SU-DHL-6 (cell line): ENCODE data around the gene TSHZ2.

Experiments used
- H2AFZ ChIP-seq: fragments of 200-600 bp; sonication (generic); 2 replicates; pipeline ENCODE4 v1.6.1; 2014; ENCODE audit warnings: low read depth, mild to moderate bottlenecking, moderate library complexity, mixed read lengths, antibody characterized with exemption, low read length; ENCODE audit not compliant: severe bottlenecking
- H3F3A ChIP-seq: fragments of 200-600 bp; shearing (Covaris generic); 2 replicates; pipeline ENCODE4 v1.6.0; 2016; ENCODE audit warnings: antibody characterized with exemption, mild to moderate bottlenecking; ENCODE audit not compliant: insufficient read depth
- H3K27ac ChIP-seq: fragments of 200-600 bp; sonication (generic); 2 replicates; pipeline ENCODE4 v1.5.1; 2016; ENCODE audit warnings: low read depth, mild to moderate bottlenecking, low read length, moderate library complexity, mixed read lengths
- H3K27me3 ChIP-seq: fragments of 200-600 bp; sonication (generic), shearing (Covaris generic); 2 replicates; pipeline ENCODE4 v1.6.0; 2014; ENCODE audit warnings: mild to moderate bottlenecking, low read length
- H3K36me3 ChIP-seq: fragments of 200-600 bp; sonication (generic); 2 replicates; pipeline ENCODE4 v1.6.1; 2014; ENCODE audit warnings: mild to moderate bottlenecking, low read length, mixed read lengths
- H3K4me2 ChIP-seq: fragments of 300-600, 200-600 bp; shearing (Covaris generic), sonication (generic); 2 replicates; pipeline ENCODE4 v1.6.0; 2014; ENCODE audit warnings: low read length, low read depth, mild to moderate bottlenecking; ENCODE audit not compliant: poor library complexity, severe bottlenecking
- H3K4me3 ChIP-seq: fragments of 200-600 bp; sonication (generic); 2 replicates; pipeline ENCODE4 v1.5.1; 2014; ENCODE audit warnings: antibody characterized with exemption, low read length, mild to moderate bottlenecking, mixed read lengths; ENCODE audit not compliant: insufficient read depth, poor library complexity, severe bottlenecking
- H3K79me2 ChIP-seq: fragments of 200-600 bp; sonication (generic); 2 replicates; pipeline ENCODE4 v1.6.1; 2014; ENCODE audit warnings: mild to moderate bottlenecking, low read length, moderate library complexity; ENCODE audit not compliant: insufficient read depth
- H3K9ac ChIP-seq: fragments of 200-600 bp; sonication (generic); 2 replicates; pipeline ENCODE4 v1.7.0; 2014; ENCODE audit warnings: mild to moderate bottlenecking, low read length
- H3K9me2 ChIP-seq: fragments of 200-600 bp; sonication (generic); replicated peaks from 2 replicates; pipeline ENCODE4 v1.6.1; 2014; ENCODE audit warnings: low read length; ENCODE audit not compliant: insufficient read depth
- H3K9me3 ChIP-seq: fragments of 200-600 bp; sonication (generic); 2 replicates; pipeline ENCODE4 v1.6.1; 2014; ENCODE audit warnings: low read length, mixed read lengths; ENCODE audit not compliant: insufficient read depth
- H4K20me1 ChIP-seq: fragments of 200-600 bp; sonication (generic); 2 replicates; pipeline ENCODE4 v1.6.1; 2014; ENCODE audit warnings: low read depth, mild to moderate bottlenecking, antibody characterized with exemption, low read length, moderate library complexity, mixed read lengths
- EZH2phosphoT487 ChIP-seq: fragments of 200-600 bp; sonication (generic), shearing (Covaris generic); conservative IDR thresholded peaks from 2 replicates; pipeline ENCODE4 v1.6.1; 2018; ENCODE audit warnings: mild to moderate bottlenecking, antibody characterized with exemption, low read length, moderate library complexity, mixed read lengths
- TF ChIP-seq, protein P1 (sequence below): fragments of 200-600 bp; sonication (generic); IDR thresholded peaks from one replicate; pipeline ENCODE4 v1.5.1; 2017; ENCODE audit warnings: antibody characterized with exemption, mild to moderate bottlenecking, low read length, moderate library complexity; ENCODE audit not compliant: insufficient read depth, poor library complexity, severe bottlenecking

TSHZ2 gene

GRCh38 chr20:53281557-53282117, 309.5 kb downstream of the TSHZ2 start:
- H3K4me3 ChIP-seq = no peak overlapping the region
- no peaks in the 10 kb centered on the region for H3K27me3 ChIP-seq
- no peaks in the 10 kb centered on the region for H3K79me2 ChIP-seq
- TF ChIP-seq, protein P1, sequence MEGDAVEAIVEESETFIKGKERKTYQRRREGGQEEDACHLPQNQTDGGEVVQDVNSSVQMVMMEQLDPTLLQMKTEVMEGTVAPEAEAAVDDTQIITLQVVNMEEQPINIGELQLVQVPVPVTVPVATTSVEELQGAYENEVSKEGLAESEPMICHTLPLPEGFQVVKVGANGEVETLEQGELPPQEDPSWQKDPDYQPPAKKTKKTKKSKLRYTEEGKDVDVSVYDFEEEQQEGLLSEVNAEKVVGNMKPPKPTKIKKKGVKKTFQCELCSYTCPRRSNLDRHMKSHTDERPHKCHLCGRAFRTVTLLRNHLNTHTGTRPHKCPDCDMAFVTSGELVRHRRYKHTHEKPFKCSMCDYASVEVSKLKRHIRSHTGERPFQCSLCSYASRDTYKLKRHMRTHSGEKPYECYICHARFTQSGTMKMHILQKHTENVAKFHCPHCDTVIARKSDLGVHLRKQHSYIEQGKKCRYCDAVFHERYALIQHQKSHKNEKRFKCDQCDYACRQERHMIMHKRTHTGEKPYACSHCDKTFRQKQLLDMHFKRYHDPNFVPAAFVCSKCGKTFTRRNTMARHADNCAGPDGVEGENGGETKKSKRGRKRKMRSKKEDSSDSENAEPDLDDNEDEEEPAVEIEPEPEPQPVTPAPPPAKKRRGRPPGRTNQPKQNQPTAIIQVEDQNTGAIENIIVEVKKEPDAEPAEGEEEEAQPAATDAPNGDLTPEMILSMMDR = no peak
- TF ChIP-seq EZH2phosphoT487 = no peak
- H2AFZ ChIP-seq = no peak overlapping the region
- H3K9me3 ChIP-seq = no peaks in the 10 kb centered on the region
- H3K27ac ChIP-seq = no peak overlapping the region
- H3K9ac ChIP-seq = no peak overlapping the region
- H4K20me1 ChIP-seq = no peaks in the 10 kb centered on the region
- no peaks in the 10 kb centered on the region for H3K36me3 ChIP-seq
- H3K9me2 ChIP-seq = no peaks in the 10 kb centered on the region
- no peak overlapping the region for H3K4me2 ChIP-seq
- no peaks in the 10 kb centered on the region for H3F3A ChIP-seq

- H3K9me3 ChIP-seq = no peaks in the 10 kb centered on the region
- no peak overlapping the region for H3K4me3 ChIP-seq
- no peaks in the 10 kb centered on the region for H4K20me1 ChIP-seq
- H3K27ac ChIP-seq = no peak overlapping the region
- TF ChIP-seq, protein P1 = no peak
- no peak for TF ChIP-seq EZH2phosphoT487
- no peaks in the 10 kb centered on the region for H3K36me3 ChIP-seq
- no peak overlapping the region for H3K4me2 ChIP-seq
- H3K27me3 ChIP-seq = 0 out of 2 replicates have a peak, but pooled peaks cover 2% of the 10 kb centered on the region
- H3K9ac ChIP-seq = no peak overlapping the region
- no peak overlapping the region for H2AFZ ChIP-seq
- no peaks in the 10 kb centered on the region for H3F3A ChIP-seq
- no peaks in the 10 kb centered on the region for H3K79me2 ChIP-seq
- H3K9me2 ChIP-seq = no peaks in the 10 kb centered on the region
Observed at GRCh38 chr20:53282217-53282955, 310.2 kb downstream of the TSHZ2 start.

DNA sequence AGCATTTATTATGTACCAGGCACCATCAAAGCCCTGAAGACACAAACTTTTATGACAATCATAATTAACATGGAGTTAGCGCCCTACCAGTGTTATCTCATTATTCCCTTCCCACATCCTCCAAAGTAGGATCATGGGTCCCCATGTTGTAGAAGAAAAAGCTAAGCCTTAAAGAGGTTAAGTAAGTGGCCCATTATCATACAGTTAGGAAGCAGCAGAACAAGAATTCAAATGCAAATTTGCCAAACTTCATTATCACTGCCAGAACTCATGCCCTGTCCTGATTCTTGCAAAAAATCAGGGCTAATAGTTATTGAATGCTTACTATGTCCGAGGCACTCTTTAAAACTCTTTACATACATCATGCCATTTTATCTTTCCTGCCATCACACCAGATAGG, 310.9 kb downstream of the TSHZ2 start:
- TF ChIP-seq EZH2phosphoT487 = no peak
- TF ChIP-seq, protein P1 = no peak
- no peak overlapping the region for H3K4me2 ChIP-seq
- 0 out of 2 replicates have a peak, but pooled peaks cover 2% of the 10 kb centered on the region for H3K27me3 ChIP-seq
- H3K27ac ChIP-seq = no peak overlapping the region
- no peak overlapping the region for H3K4me3 ChIP-seq
- H3F3A ChIP-seq = no peaks in the 10 kb centered on the region
- H3K36me3 ChIP-seq = no peaks in the 10 kb centered on the region
- H2AFZ ChIP-seq = no peak overlapping the region
- no peak overlapping the region for H3K9ac ChIP-seq
- H3K79me2 ChIP-seq = no peaks in the 10 kb centered on the region
- no peaks in the 10 kb centered on the region for H3K9me3 ChIP-seq
- H3K9me2 ChIP-seq = no peaks in the 10 kb centered on the region
- H4K20me1 ChIP-seq = no peaks in the 10 kb centered on the region
